CD4-positive, alpha-beta T cell (primary cell): Measurements from ENCODE around the gene SECTM1. TPM values are rescaled to one million over a fixed set of nuclear protein-coding genes. Genes with fewer than 3 reads are reported as not detected.
"Not testable (repeated sequence)": the region's sequence is repeated elsewhere in the genome, so short reads cannot be mapped to it uniquely, and the experiment has no call there.

Experiments
- ATAC-seq: fragments of 200-7000 bp; cut with Tn5 transposase; one replicate; pipeline ENCODE4 v1.10.0; 2022; ENCODE audit warnings: mild to moderate bottlenecking; ENCODE audit not compliant: poor library complexity
- CTCF ChIA-PET: fragments of 350-600 bp; sonication (Branson Sonifier 250); formaldehyde crosslinking; loops from one replicate; lab custom pipeline; 2021; ENCODE audit warnings: antibody characterized with exemption, inconsistent platforms; lab: Charles Lee
- POLR2A ChIA-PET: fragments of 350-600 bp; sonication (Branson Sonifier 250); formaldehyde crosslinking; loops from one replicate; lab custom pipeline; 2021; ENCODE audit warnings: antibody characterized with exemption, inconsistent platforms; lab: Charles Lee
- DNase-seq, 14 experiments: peaks; one replicate each; pipeline ENCODE4 v3.0.0-alpha.2; 2013 to 2020; ENCODE audit warnings: mixed read lengths in 2 of 14
- H3K27ac ChIP-seq, 2 donors: one replicate each; pipeline versions ENCODE4 v1.5.1 to v1.7.0; 2013; ENCODE audit warnings: low read length in 2 of 2, low read depth in 1 of 2, mild to moderate bottlenecking in 1 of 2
- H3K27me3 ChIP-seq, 2 experiments: 1 replicate in 1 of 2; 2 replicates in 1 of 2; pipeline versions ENCODE4 v1.6.1 to v1.7.0; 2013; ENCODE audit warnings: low read length in 2 of 2, control low read depth in 1 of 2, mild to moderate bottlenecking in 1 of 2, moderate library complexity in 1 of 2; ENCODE audit not compliant: insufficient read depth in 2 of 2, control insufficient read depth in 1 of 2
- H3K36me3 ChIP-seq: one replicate; pipeline ENCODE4 v1.6.1; 2013; ENCODE audit warnings: low read length, control low read depth; ENCODE audit not compliant: insufficient read depth
- H3K4me1 ChIP-seq: one replicate; pipeline ENCODE4 v1.6.1; 2013; ENCODE audit warnings: low read length, control low read depth; ENCODE audit not compliant: insufficient read depth
- H3K4me3 ChIP-seq: one replicate; pipeline ENCODE4 v1.5.1; 2013; ENCODE audit warnings: mild to moderate bottlenecking, low read length, moderate library complexity
- H3K9me3 ChIP-seq, 2 experiments: 1 replicate in 1 of 2; 2 replicates in 1 of 2; pipeline versions ENCODE4 v1.6.1 to v1.7.0; 2013; ENCODE audit warnings: low read length in 2 of 2, mild to moderate bottlenecking in 2 of 2, control low read depth in 1 of 2, moderate library complexity in 1 of 2; ENCODE audit not compliant: control insufficient read depth in 1 of 2, insufficient read depth in 1 of 2
- H3K27ac Mint-ChIP-seq: one replicate; pipeline ENCODE4 v1.8.0; 2020; ENCODE audit warnings: mixed read lengths
- H3K27me3 Mint-ChIP-seq: one replicate; pipeline ENCODE4 v1.8.0; 2021; ENCODE audit warnings: mixed read lengths
- H3K36me3 Mint-ChIP-seq: one replicate; pipeline ENCODE4 v1.8.0; 2021; ENCODE audit warnings: low read depth, mixed read lengths
- H3K4me1 Mint-ChIP-seq: one replicate; pipeline ENCODE4 v1.8.0; 2021; ENCODE audit warnings: low read depth, mixed read lengths
- H3K4me3 Mint-ChIP-seq: one replicate; pipeline ENCODE4 v1.8.0; 2020; ENCODE audit warnings: mild to moderate bottlenecking, mixed read lengths
- H3K9me3 Mint-ChIP-seq: one replicate; pipeline ENCODE4 v1.8.0; 2020; ENCODE audit warnings: mixed read lengths
- CTCF ChIP-seq: fragments of 200-600 bp; IDR thresholded peaks from one replicate; pipeline ENCODE4 v1.8.0; 2022; ENCODE audit warnings: antibody characterized with exemption, mild to moderate bottlenecking
- intact Hi-C, 2 experiments: fragments of 100-400 bp; cut with DNase I in 1 of 2; cut with micrococcal nuclease in 1 of 2; formaldehyde crosslinking; loops; one replicate each; pipeline versions ENCODE4 v1.15.1 to v1.9.0; 2023 to 2025; cut with DNase I, micrococcal nuclease
- total RNA-seq, 174 experiments: library from RNA in 2 of 174; stranded (reverse) in 2 of 174; gene quantifications; one replicate each; pipeline ENCODE4 v1.2.3 and lab custom pipeline; 2021 to 2026

Gene SECTM1
- total RNA-seq, 2 experiments from 2014 or later = 2.1 to 3.1 TPM

- Mint-ChIP-seq H3K36me3 (no peaks in the 10 kb centered on the region), H3K4me3 (no peak overlapping the region), H3K27ac (no peak overlapping the region), H3K4me1 (no peaks in the 10 kb centered on the region), H3K9me3 (no peaks in the 10 kb centered on the region), H3K27me3 (peaks cover 33% of the 10 kb centered on the region)
- DNase-seq (peak in 1 of 14 experiments; percentile 2), ATAC-seq (no peak)
- no peak for TF ChIP-seq CTCF
- Histone ChIP-seq H3K9me3 (peaks cover 0 to 10% of the 10 kb centered on the region in 2 experiments), H3K4me3 (no peak overlapping the region), H3K27me3 (peaks cover 24 to 30% of the 10 kb centered on the region in 2 experiments), H3K4me1 (peaks cover 2% of the 10 kb centered on the region), H3K36me3 (no peaks in the 10 kb centered on the region), H3K27ac (no peak overlapping the region)
- ChIA-PET POLR2A (no interaction called here), CTCF (no interaction called here)
- intact Hi-C loops = no loop called here
Observed at GRCh38 chr17:82380860-82381702, 47.5 kb upstream of the SECTM1 start.

GRCh38 chr17:82378741-82379021, 45.1 kb upstream of the SECTM1 start:
- Mint-ChIP-seq H3K4me3 (no peak overlapping the region), H3K27ac (no peak overlapping the region), H3K27me3 (peaks cover 40% of the 10 kb centered on the region), H3K4me1 (no peaks in the 10 kb centered on the region), H3K36me3 (no peaks in the 10 kb centered on the region), H3K9me3 (no peaks in the 10 kb centered on the region)
- no peak for DNase-seq
- Histone ChIP-seq H3K27me3 (peaks cover 21 to 24% of the 10 kb centered on the region in 2 experiments), H3K27ac (no peak overlapping the region), H3K4me3 (no peak overlapping the region), H3K4me1 (peaks cover 2% of the 10 kb centered on the region), H3K36me3 (no peaks in the 10 kb centered on the region), H3K9me3 (peaks cover 0 to 9% of the 10 kb centered on the region in 2 experiments)
- no peak for ATAC-seq
- intact Hi-C loops = no loop called here
- ChIA-PET CTCF (no interaction called here), POLR2A (no interaction called here)
- no peak for TF ChIP-seq CTCF

- no peaks in the 10 kb centered on the region for H3K36me3 ChIP-seq
- Mint-ChIP-seq H3K4me3 (no peak overlapping the region), H3K9me3 (no peaks in the 10 kb centered on the region), H3K27ac (no peak overlapping the region), H3K27me3 (peaks cover 45% of the 10 kb centered on the region), H3K4me1 (no peaks in the 10 kb centered on the region), H3K36me3 (no peaks in the 10 kb centered on the region)
- no peak overlapping the region for H3K27ac ChIP-seq
- H3K9me3 ChIP-seq = peaks cover 0 to 9% of the 10 kb centered on the region in 2 experiments
- DNase-seq (no peak), ATAC-seq (no peak)
- peaks cover 2% of the 10 kb centered on the region for H3K4me1 ChIP-seq
- no peak overlapping the region for H3K4me3 ChIP-seq
- TF ChIP-seq CTCF = no peak
- POLR2A ChIA-PET = no interaction called here
- CTCF ChIA-PET = no interaction called here
- H3K27me3 ChIP-seq = peaks cover 18 to 28% of the 10 kb centered on the region in 2 experiments
- intact Hi-C loops = no loop called here
Observed at GRCh38 chr17:82377924-82378740, 44.6 kb upstream of the SECTM1 start.

- H3K27ac ChIP-seq, POLR2A ChIA-PET, H3K4me3 Mint-ChIP-seq, intact Hi-C loops, H3K4me1 ChIP-seq, H3K4me1 Mint-ChIP-seq, DNase-seq, ATAC-seq, CTCF ChIA-PET, H3K36me3 ChIP-seq, H3K9me3 Mint-ChIP-seq, H3K27ac Mint-ChIP-seq, H3K36me3 Mint-ChIP-seq, H3K4me3 ChIP-seq: not testable (repeated sequence)
- H3K27me3 Mint-ChIP-seq = peaks cover 53% of the 10 kb centered on the region
- Histone ChIP-seq H3K27me3 (peaks cover 26 to 36% of the 10 kb centered on the region in 2 experiments), H3K9me3 (peaks cover 0 to 15% of the 10 kb centered on the region in 2 experiments)
Observed at GRCh38 chr17:82377294-82377693, 43.7 kb upstream of the SECTM1 start.
